SU-DHL-6 (cell line): ENCODE results near the gene FBXO41.

Experiments used
- H2AFZ ChIP-seq: fragments of 200-600 bp; sonication (generic); 2 replicates; pipeline ENCODE4 v1.6.1; 2014; ENCODE audit warnings: low read depth, mild to moderate bottlenecking, moderate library complexity, mixed read lengths, antibody characterized with exemption, low read length; ENCODE audit not compliant: severe bottlenecking
- H3F3A ChIP-seq: fragments of 200-600 bp; shearing (Covaris generic); 2 replicates; pipeline ENCODE4 v1.6.0; 2016; ENCODE audit warnings: antibody characterized with exemption, mild to moderate bottlenecking; ENCODE audit not compliant: insufficient read depth
- H3K27ac ChIP-seq: fragments of 200-600 bp; sonication (generic); 2 replicates; pipeline ENCODE4 v1.5.1; 2016; ENCODE audit warnings: low read depth, mild to moderate bottlenecking, low read length, moderate library complexity, mixed read lengths
- H3K27me3 ChIP-seq: fragments of 200-600 bp; sonication (generic), shearing (Covaris generic); 2 replicates; pipeline ENCODE4 v1.6.0; 2014; ENCODE audit warnings: mild to moderate bottlenecking, low read length
- H3K36me3 ChIP-seq: fragments of 200-600 bp; sonication (generic); 2 replicates; pipeline ENCODE4 v1.6.1; 2014; ENCODE audit warnings: mild to moderate bottlenecking, low read length, mixed read lengths
- H3K4me2 ChIP-seq: fragments of 300-600, 200-600 bp; shearing (Covaris generic), sonication (generic); 2 replicates; pipeline ENCODE4 v1.6.0; 2014; ENCODE audit warnings: low read length, low read depth, mild to moderate bottlenecking; ENCODE audit not compliant: poor library complexity, severe bottlenecking
- H3K4me3 ChIP-seq: fragments of 200-600 bp; sonication (generic); 2 replicates; pipeline ENCODE4 v1.5.1; 2014; ENCODE audit warnings: antibody characterized with exemption, low read length, mild to moderate bottlenecking, mixed read lengths; ENCODE audit not compliant: insufficient read depth, poor library complexity, severe bottlenecking
- H3K79me2 ChIP-seq: fragments of 200-600 bp; sonication (generic); 2 replicates; pipeline ENCODE4 v1.6.1; 2014; ENCODE audit warnings: mild to moderate bottlenecking, low read length, moderate library complexity; ENCODE audit not compliant: insufficient read depth
- H3K9ac ChIP-seq: fragments of 200-600 bp; sonication (generic); 2 replicates; pipeline ENCODE4 v1.7.0; 2014; ENCODE audit warnings: mild to moderate bottlenecking, low read length
- H3K9me2 ChIP-seq: fragments of 200-600 bp; sonication (generic); replicated peaks from 2 replicates; pipeline ENCODE4 v1.6.1; 2014; ENCODE audit warnings: low read length; ENCODE audit not compliant: insufficient read depth
- H3K9me3 ChIP-seq: fragments of 200-600 bp; sonication (generic); 2 replicates; pipeline ENCODE4 v1.6.1; 2014; ENCODE audit warnings: low read length, mixed read lengths; ENCODE audit not compliant: insufficient read depth
- H4K20me1 ChIP-seq: fragments of 200-600 bp; sonication (generic); 2 replicates; pipeline ENCODE4 v1.6.1; 2014; ENCODE audit warnings: low read depth, mild to moderate bottlenecking, antibody characterized with exemption, low read length, moderate library complexity, mixed read lengths
- EZH2phosphoT487 ChIP-seq: fragments of 200-600 bp; sonication (generic), shearing (Covaris generic); conservative IDR thresholded peaks from 2 replicates; pipeline ENCODE4 v1.6.1; 2018; ENCODE audit warnings: mild to moderate bottlenecking, antibody characterized with exemption, low read length, moderate library complexity, mixed read lengths
- TF ChIP-seq, protein P1 (sequence below): fragments of 200-600 bp; sonication (generic); IDR thresholded peaks from one replicate; pipeline ENCODE4 v1.5.1; 2017; ENCODE audit warnings: antibody characterized with exemption, mild to moderate bottlenecking, low read length, moderate library complexity; ENCODE audit not compliant: insufficient read depth, poor library complexity, severe bottlenecking

FBXO41 gene

DNA sequence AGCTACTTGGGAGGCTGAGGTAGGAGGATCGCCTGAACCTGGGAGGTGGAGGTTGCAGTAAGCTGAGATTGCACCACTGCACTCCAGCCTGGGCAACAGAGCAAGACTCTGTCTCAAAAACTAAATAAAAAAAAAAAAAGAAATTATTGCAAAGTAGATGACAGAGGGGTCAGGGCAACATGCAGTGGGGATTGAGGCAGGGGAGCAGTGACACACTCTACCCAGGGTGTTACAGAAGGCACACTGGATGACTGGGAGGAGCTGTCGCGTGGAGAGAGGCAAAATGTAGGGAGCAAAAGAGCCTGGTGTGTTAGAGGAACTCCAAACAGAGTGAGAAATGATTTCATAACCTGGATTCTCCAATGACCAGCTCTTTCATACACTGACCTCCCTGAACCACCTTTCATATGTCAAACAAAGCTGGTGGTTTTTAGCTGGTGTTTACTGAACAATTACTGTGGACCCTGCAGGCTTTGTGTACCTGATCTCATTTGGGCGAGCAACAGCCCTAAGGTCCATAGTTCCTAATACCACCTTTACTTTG lies 22.1 kb downstream of the FBXO41 start:
- Histone ChIP-seq H3K27me3 (no peaks in the 10 kb centered on the region), H3K27ac (no peak overlapping the region), H3K4me2 (no peak overlapping the region), H3K9me3 (no peaks in the 10 kb centered on the region), H4K20me1 (no peaks in the 10 kb centered on the region; the same call in 1 of the 2 replicates), H3K79me2 (peaks cover 5% of the 10 kb centered on the region; the same call in 1 of the 2 replicates), H3K4me3 (no peak overlapping the region), H3K9me2 (no peaks in the 10 kb centered on the region), H3K9ac (no peak overlapping the region), H3F3A (no peaks in the 10 kb centered on the region), H2AFZ (no peak overlapping the region), H3K36me3 (no peaks in the 10 kb centered on the region)
- TF ChIP-seq, protein P1, sequence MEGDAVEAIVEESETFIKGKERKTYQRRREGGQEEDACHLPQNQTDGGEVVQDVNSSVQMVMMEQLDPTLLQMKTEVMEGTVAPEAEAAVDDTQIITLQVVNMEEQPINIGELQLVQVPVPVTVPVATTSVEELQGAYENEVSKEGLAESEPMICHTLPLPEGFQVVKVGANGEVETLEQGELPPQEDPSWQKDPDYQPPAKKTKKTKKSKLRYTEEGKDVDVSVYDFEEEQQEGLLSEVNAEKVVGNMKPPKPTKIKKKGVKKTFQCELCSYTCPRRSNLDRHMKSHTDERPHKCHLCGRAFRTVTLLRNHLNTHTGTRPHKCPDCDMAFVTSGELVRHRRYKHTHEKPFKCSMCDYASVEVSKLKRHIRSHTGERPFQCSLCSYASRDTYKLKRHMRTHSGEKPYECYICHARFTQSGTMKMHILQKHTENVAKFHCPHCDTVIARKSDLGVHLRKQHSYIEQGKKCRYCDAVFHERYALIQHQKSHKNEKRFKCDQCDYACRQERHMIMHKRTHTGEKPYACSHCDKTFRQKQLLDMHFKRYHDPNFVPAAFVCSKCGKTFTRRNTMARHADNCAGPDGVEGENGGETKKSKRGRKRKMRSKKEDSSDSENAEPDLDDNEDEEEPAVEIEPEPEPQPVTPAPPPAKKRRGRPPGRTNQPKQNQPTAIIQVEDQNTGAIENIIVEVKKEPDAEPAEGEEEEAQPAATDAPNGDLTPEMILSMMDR = no peak
- no peak for TF ChIP-seq EZH2phosphoT487

DNA sequence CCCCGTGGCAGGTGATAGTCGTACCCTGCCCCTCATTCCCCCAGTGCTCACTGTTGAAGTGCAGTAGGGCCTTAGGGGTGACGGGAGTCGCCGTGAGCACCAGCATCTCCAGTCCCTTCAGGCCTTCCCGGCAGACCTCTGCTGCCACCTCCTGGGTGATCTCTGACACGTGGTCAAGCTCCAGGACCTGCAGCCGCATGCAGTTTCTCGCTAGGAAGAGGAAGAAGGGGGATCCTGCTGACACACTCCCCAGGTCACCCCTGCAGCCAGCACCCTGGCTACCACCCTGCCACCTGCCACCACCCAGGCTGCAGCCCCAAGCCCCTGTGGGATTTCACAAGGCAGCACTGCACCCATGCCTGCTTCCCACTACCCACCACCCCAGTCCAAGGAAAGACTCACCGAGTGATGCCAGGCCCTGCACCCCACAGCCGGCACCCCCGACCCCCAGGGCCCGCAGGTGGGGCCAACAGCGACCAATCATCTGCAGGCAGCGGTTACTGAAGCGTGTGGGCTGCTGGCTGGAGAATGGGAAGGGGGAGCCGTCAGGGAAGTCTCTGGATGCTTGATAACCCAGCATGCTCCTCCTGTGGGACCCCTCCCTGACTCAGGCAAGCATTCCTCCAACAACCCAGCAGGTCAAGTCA lies 23.8 kb downstream of the FBXO41 start:
- Histone ChIP-seq H3K27me3 (no peaks in the 10 kb centered on the region), H3K27ac (no peak overlapping the region), H3K4me2 (no peak overlapping the region), H3K4me3 (no peak overlapping the region), H3K9me2 (no peaks in the 10 kb centered on the region), H3K36me3 (no peaks in the 10 kb centered on the region), H3K79me2 (no peaks in the 10 kb centered on the region), H3K9me3 (no peaks in the 10 kb centered on the region), H3F3A (no peaks in the 10 kb centered on the region; the same call in 1 of the 2 replicates), H3K9ac (no peak overlapping the region), H4K20me1 (no peaks in the 10 kb centered on the region), H2AFZ (no peak overlapping the region)
- TF ChIP-seq, protein P1 = no peak
- no peak for TF ChIP-seq EZH2phosphoT487

DNA sequence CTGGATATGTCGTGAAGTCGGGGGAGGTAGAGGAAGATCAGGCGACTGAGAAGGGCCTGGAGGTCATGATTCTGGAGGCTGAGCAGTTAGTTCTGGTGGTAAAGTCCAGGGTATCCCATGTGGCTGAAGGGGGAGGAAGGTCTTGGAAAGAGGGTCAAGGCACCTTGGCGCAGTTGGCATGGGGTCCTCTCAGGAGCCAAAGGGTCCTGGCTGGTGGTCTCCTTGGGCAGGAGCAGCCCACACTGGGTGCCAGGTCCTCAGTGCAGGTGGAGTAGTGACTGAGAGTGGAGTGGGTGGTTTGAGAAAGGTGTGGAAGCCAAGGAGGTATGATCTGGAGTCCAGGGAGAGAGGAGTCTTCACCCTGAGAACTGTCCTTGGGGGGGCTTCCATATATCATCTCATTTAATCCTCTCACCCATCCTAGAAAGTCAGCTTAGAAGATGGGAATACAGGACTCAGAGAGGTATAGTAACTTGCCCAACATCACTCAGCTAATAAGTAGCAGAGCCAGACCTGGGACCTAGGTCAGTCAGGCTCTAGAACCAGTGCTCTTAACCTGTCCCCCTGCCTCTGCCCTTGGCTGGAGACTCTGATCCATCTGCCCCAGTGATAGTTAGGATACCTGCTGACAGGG lies 24.5 kb downstream of the FBXO41 start:
- H3K27ac ChIP-seq = no peak overlapping the region
- no peak overlapping the region for H3K4me2 ChIP-seq
- no peaks in the 10 kb centered on the region for H4K20me1 ChIP-seq
- TF ChIP-seq, protein P1 = no peak
- no peak for TF ChIP-seq EZH2phosphoT487
- H3K79me2 ChIP-seq = no peaks in the 10 kb centered on the region
- H3K9me2 ChIP-seq = no peaks in the 10 kb centered on the region
- no peaks in the 10 kb centered on the region; the same call in 1 of the 2 replicates for H3F3A ChIP-seq
- H3K9me3 ChIP-seq = no peaks in the 10 kb centered on the region
- no peaks in the 10 kb centered on the region for H3K36me3 ChIP-seq
- H3K4me3 ChIP-seq = no peak overlapping the region
- no peak overlapping the region for H3K9ac ChIP-seq
- H2AFZ ChIP-seq = no peak overlapping the region
- no peaks in the 10 kb centered on the region for H3K27me3 ChIP-seq
